ENCODE results near the gene AUNIP. TPM values are rescaled to one million over a fixed set of nuclear protein-coding genes. Genes with fewer than 3 reads are reported as not detected.

Gene AUNIP
- polyA plus RNA-seq, 2 of the 4 experiments (the other 2 are of a cell fraction): 6.5 to 8.4 TPM

- DNase-seq (ENCODE audit: low read depth in 1 of 2, low spot score in 1 of 2): no peak
- TF ChIP-seq TP53 (CRISPR knock-in tag; IDR thresholded peaks at IDR 0.05) (no peak), JUN (IDR thresholded peaks at IDR 0.05) (no peak), RNF2 (IDR thresholded peaks at IDR 0.05; ENCODE audit: borderline replicate concordance, low read depth) (no peak), REST (IDR thresholded peaks at IDR 0.05) (no peak)
- TF ChIP-seq, protein P1, sequence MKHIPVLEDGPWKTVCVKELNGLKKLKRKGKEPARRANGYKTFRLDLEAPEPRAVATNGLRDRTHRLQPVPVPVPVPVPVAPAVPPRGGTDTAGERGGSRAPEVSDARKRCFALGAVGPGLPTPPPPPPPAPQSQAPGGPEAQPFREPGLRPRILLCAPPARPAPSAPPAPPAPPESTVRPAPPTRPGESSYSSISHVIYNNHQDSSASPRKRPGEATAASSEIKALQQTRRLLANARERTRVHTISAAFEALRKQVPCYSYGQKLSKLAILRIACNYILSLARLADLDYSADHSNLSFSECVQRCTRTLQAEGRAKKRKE (CRISPR knock-in tag; IDR thresholded peaks at IDR 0.05; ENCODE audit: low read depth): no peak
- Histone ChIP-seq H3K27ac (peak overlapping the region in 1 of 2 experiments; percentile 98; a peak in 4 of 6 replicates), H3K4me3 (no peak overlapping the region), H3K4me2 (no peak overlapping the region), H3K9me3 (no peaks in the 10 kb centered on the region), H3K4me1 (peaks cover 39% of the 10 kb centered on the region)
- CTCF ChIA-PET: interaction anchor here (1.4 kb wide), 1 partner anchor 13 kb away, joined by 3 read pairs; the partner anchor contains the start of gene PAQR7
- no peak for FAIRE-seq
- no peak for ATAC-seq
- POLR2A ChIA-PET: no interaction called here
- WGBS (ENCODE audit: missing lambda C conversion rate): 91% methylated on average over 7 of the region's 7 CpGs
These were observed 29.2 kb upstream of the AUNIP start for GRCh38 chr1:25888426-25888987.

DNA sequence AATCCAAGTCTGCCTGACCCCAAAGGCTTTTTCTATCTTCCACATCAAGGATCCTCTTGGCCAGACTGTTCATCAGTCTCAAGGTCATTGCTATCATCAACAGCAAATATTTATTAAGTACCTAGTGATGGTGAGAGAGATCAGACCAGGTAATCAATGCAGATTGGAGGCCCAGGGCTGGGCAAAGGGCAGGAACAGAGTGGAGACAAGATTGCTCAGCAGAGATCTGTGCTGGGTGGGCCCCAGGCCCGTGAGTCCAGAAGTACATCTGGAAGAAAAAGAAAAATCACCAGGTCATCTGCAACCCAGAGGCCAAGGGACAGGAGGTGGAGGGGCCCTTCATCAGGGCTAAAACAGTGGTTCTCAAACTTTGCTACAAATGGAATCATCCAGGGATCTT is 26.3 kb upstream of the AUNIP start:
- POLR2A ChIA-PET: no interaction called here
- no peak overlapping the region for H3K4me3 ChIP-seq
- WGBS (ENCODE audit: missing lambda C conversion rate): 67% methylated on average over 1 of the region's 1 CpG
- H3K27ac ChIP-seq: no peak overlapping the region
- no peak for TF ChIP-seq REST (IDR thresholded peaks at IDR 0.05)
- no peak for TF ChIP-seq FOXS1 (CRISPR knock-in tag; IDR thresholded peaks at IDR 0.05)
- TF ChIP-seq, protein P2, sequence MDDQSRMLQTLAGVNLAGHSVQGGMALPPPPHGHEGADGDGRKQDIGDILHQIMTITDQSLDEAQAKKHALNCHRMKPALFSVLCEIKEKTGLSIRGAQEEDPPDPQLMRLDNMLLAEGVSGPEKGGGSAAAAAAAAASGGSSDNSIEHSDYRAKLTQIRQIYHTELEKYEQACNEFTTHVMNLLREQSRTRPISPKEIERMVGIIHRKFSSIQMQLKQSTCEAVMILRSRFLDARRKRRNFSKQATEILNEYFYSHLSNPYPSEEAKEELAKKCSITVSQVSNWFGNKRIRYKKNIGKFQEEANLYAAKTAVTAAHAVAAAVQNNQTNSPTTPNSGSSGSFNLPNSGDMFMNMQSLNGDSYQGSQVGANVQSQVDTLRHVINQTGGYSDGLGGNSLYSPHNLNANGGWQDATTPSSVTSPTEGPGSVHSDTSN (IDR thresholded peaks at IDR 0.05): no peak
- TF ChIP-seq RNF2 (IDR thresholded peaks at IDR 0.05; ENCODE audit: borderline replicate concordance, low read depth): no peak
- TF ChIP-seq FOSL2 (IDR thresholded peaks at IDR 0.05): no peak
- no peak for TF ChIP-seq FOSL2 (CRISPR knock-in tag; IDR thresholded peaks at IDR 0.05)
- TF ChIP-seq JUNB (IDR thresholded peaks at IDR 0.05): no peak
- no peak for TF ChIP-seq CBX8 (IDR thresholded peaks at IDR 0.05)
- TF ChIP-seq, protein P3, sequence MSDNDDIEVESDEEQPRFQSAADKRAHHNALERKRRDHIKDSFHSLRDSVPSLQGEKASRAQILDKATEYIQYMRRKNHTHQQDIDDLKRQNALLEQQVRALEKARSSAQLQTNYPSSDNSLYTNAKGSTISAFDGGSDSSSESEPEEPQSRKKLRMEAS (IDR thresholded peaks at IDR 0.05): no peak
- no peak for TF ChIP-seq CEBPB (IDR thresholded peaks at IDR 0.05)
- no peak for TF ChIP-seq HMGXB4 (CRISPR knock-in tag; IDR thresholded peaks at IDR 0.05; ENCODE audit: borderline replicate concordance)
- TF ChIP-seq, protein P4, sequence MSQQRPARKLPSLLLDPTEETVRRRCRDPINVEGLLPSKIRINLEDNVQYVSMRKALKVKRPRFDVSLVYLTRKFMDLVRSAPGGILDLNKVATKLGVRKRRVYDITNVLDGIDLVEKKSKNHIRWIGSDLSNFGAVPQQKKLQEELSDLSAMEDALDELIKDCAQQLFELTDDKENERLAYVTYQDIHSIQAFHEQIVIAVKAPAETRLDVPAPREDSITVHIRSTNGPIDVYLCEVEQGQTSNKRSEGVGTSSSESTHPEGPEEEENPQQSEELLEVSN (IDR thresholded peaks at IDR 0.05; ENCODE audit: borderline replicate concordance, low read depth): no peak
- TF ChIP-seq, protein P5, sequence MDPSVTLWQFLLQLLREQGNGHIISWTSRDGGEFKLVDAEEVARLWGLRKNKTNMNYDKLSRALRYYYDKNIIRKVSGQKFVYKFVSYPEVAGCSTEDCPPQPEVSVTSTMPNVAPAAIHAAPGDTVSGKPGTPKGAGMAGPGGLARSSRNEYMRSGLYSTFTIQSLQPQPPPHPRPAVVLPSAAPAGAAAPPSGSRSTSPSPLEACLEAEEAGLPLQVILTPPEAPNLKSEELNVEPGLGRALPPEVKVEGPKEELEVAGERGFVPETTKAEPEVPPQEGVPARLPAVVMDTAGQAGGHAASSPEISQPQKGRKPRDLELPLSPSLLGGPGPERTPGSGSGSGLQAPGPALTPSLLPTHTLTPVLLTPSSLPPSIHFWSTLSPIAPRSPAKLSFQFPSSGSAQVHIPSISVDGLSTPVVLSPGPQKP (IDR thresholded peaks at IDR 0.05; ENCODE audit: low read depth, low read length): no peak
- no peak for TF ChIP-seq POLR2AphosphoS2 (conservative IDR thresholded peaks at IDR 0.05; ENCODE audit: low read length)
- no peak for TF ChIP-seq KDM1A (IDR thresholded peaks at IDR 0.05; ENCODE audit: low read depth)
- no peak for TF ChIP-seq ESRRA (IDR thresholded peaks at IDR 0.05; ENCODE audit: borderline replicate concordance, low read length)
- TF ChIP-seq KDM5A (IDR thresholded peaks at IDR 0.05): no peak
- no peak for TF ChIP-seq NFE2L2 (conservative IDR thresholded peaks at IDR 0.05; ENCODE audit: low read length)
- FAIRE-seq: no peak
- H3K4me2 ChIP-seq: no peak overlapping the region
- DNase-seq (ENCODE audit: low read depth in 1 of 2, low spot score in 1 of 2): no peak
- CTCF ChIA-PET: interaction anchor here (4.9 kb wide), 1 partner anchor 9 kb away, joined by 26 read pairs; no protein-coding TSS in a partner anchor
- ATAC-seq: no peak
- H3K4me1 ChIP-seq: peaks cover 12% of the 10 kb centered on the region
- no peaks in the 10 kb centered on the region for H3K9me3 ChIP-seq

Measured in A549 (cell line).